ENCODE results near the gene SLC18B1. TPM values are rescaled to one million over a fixed set of nuclear protein-coding genes. Genes with fewer than 3 reads are reported as not detected.
A peak's percentile ranks its signal among the peaks of the same experiment; 100 is the strongest.
"Not testable (repeated sequence)": the region's sequence is repeated elsewhere in the genome, so short reads cannot be mapped to it uniquely, and the experiment has no call there.

Gene SLC18B1
- total RNA-seq, 1 experiment from 2014 or later = 15.8 TPM

GRCh38 chr6:132780770-132781371, 17.6 kb downstream of the SLC18B1 start:
- Histone ChIP-seq H3K4me3 (ENCODE audit: insufficient read depth, low read depth, low read length) (no peak overlapping the region), H3K36me3 (replicated peaks; ENCODE audit: control insufficient read depth, insufficient read depth, low read length) (peaks cover 2% of the 10 kb centered on the region), H3K27me3 (ENCODE audit: control insufficient read depth, insufficient read depth, low read length) (no peaks in the 10 kb centered on the region)
- DNase-seq = no peak

GRCh38 chr6:132777881-132778280, 20.6 kb downstream of the SLC18B1 start:
- not testable (repeated sequence) for H3K4me3 ChIP-seq (ENCODE audit: insufficient read depth, low read depth, low read length); H3K27me3 ChIP-seq (ENCODE audit: control insufficient read depth, insufficient read depth, low read length); DNase-seq; H3K36me3 ChIP-seq (replicated peaks; ENCODE audit: control insufficient read depth, insufficient read depth, low read length)

- Histone ChIP-seq H3K27me3 (ENCODE audit: control insufficient read depth, insufficient read depth, low read length) (no peaks in the 10 kb centered on the region), H3K4me3 (ENCODE audit: insufficient read depth, low read depth, low read length) (peak overlapping the region; percentile 19), H3K36me3 (replicated peaks; ENCODE audit: control insufficient read depth, insufficient read depth, low read length) (peaks cover 3% of the 10 kb centered on the region; the same call in 1 of the 2 replicates)
- peak; percentile 49 for DNase-seq
Measured at GRCh38 chr6:132768051-132768517, 30.4 kb downstream of the SLC18B1 start.

GRCh38 chr6:132765560-132765959, 32.9 kb downstream of the SLC18B1 start:
- no peak for DNase-seq
- H3K27me3 ChIP-seq (ENCODE audit: control insufficient read depth, insufficient read depth, low read length) = no peaks in the 10 kb centered on the region
- no peaks in the 10 kb centered on the region; the same call in 1 of the 2 replicates for H3K36me3 ChIP-seq (replicated peaks; ENCODE audit: control insufficient read depth, insufficient read depth, low read length)
- no peak overlapping the region for H3K4me3 ChIP-seq (ENCODE audit: insufficient read depth, low read depth, low read length)

- DNase-seq = peak; percentile 10
- H3K36me3 ChIP-seq (replicated peaks; ENCODE audit: control insufficient read depth, insufficient read depth, low read length) = no peaks in the 10 kb centered on the region
- no peak overlapping the region for H3K4me3 ChIP-seq (ENCODE audit: insufficient read depth, low read depth, low read length)
Measured at GRCh38 chr6:132764370-132764769, 34.1 kb downstream of the SLC18B1 start.

GRCh38 chr6:132763269-132763668, 35.2 kb downstream of the SLC18B1 start:
- no peak for DNase-seq
- H3K36me3 ChIP-seq (replicated peaks; ENCODE audit: control insufficient read depth, insufficient read depth, low read length) = no peaks in the 10 kb centered on the region
- no peak overlapping the region for H3K4me3 ChIP-seq (ENCODE audit: insufficient read depth, low read depth, low read length)
- H3K27me3 ChIP-seq (ENCODE audit: control insufficient read depth, insufficient read depth, low read length) = no peaks in the 10 kb centered on the region

More at GRCh38 chr6:132764370-132764769, 34.1 kb downstream of the SLC18B1 start:
- no peaks in the 10 kb centered on the region for H3K27me3 ChIP-seq (ENCODE audit: control insufficient read depth, insufficient read depth, low read length)

- no peak for DNase-seq
- H3K27me3 ChIP-seq (ENCODE audit: control insufficient read depth, insufficient read depth, low read length) = no peaks in the 10 kb centered on the region
- H3K36me3 ChIP-seq (replicated peaks; ENCODE audit: control insufficient read depth, insufficient read depth, low read length) = no peaks in the 10 kb centered on the region
- no peak overlapping the region for H3K4me3 ChIP-seq (ENCODE audit: insufficient read depth, low read depth, low read length)
Measured at GRCh38 chr6:132760256-132760655, 38.2 kb downstream of the SLC18B1 start.

- no peaks in the 10 kb centered on the region for H3K36me3 ChIP-seq (replicated peaks; ENCODE audit: control insufficient read depth, insufficient read depth, low read length)
- H3K4me3 ChIP-seq (ENCODE audit: insufficient read depth, low read depth, low read length) = no peak overlapping the region
- H3K27me3 ChIP-seq (ENCODE audit: control insufficient read depth, insufficient read depth, low read length) = no peaks in the 10 kb centered on the region
- DNase-seq = no peak
Measured at GRCh38 chr6:132758689-132759088, 39.7 kb downstream of the SLC18B1 start.

GRCh38 chr6:132752255-132752654, 46.2 kb downstream of the SLC18B1 start:
- Histone ChIP-seq H3K4me3 (ENCODE audit: insufficient read depth, low read depth, low read length) (no peak overlapping the region), H3K27me3 (ENCODE audit: control insufficient read depth, insufficient read depth, low read length) (no peaks in the 10 kb centered on the region), H3K36me3 (replicated peaks; ENCODE audit: control insufficient read depth, insufficient read depth, low read length) (no peaks in the 10 kb centered on the region)
- no peak for DNase-seq

GRCh38 chr6:132751828-132752227, 46.6 kb downstream of the SLC18B1 start:
- no peak overlapping the region for H3K4me3 ChIP-seq (ENCODE audit: insufficient read depth, low read depth, low read length)
- no peak for DNase-seq
- no peaks in the 10 kb centered on the region for H3K27me3 ChIP-seq (ENCODE audit: control insufficient read depth, insufficient read depth, low read length)
- no peaks in the 10 kb centered on the region for H3K36me3 ChIP-seq (replicated peaks; ENCODE audit: control insufficient read depth, insufficient read depth, low read length)

- no peak for DNase-seq
- no peaks in the 10 kb centered on the region for H3K27me3 ChIP-seq (ENCODE audit: control insufficient read depth, insufficient read depth, low read length)
- no peaks in the 10 kb centered on the region for H3K36me3 ChIP-seq (replicated peaks; ENCODE audit: control insufficient read depth, insufficient read depth, low read length)
Measured at GRCh38 chr6:132751306-132751705, 47.1 kb downstream of the SLC18B1 start.

GRCh38 chr6:132750455-132751248, 47.8 kb downstream of the SLC18B1 start:
- Histone ChIP-seq H3K4me3 (ENCODE audit: insufficient read depth, low read depth, low read length) (no peak overlapping the region), H3K27me3 (ENCODE audit: control insufficient read depth, insufficient read depth, low read length) (no peaks in the 10 kb centered on the region), H3K36me3 (replicated peaks; ENCODE audit: control insufficient read depth, insufficient read depth, low read length) (no peaks in the 10 kb centered on the region)
- no peak for DNase-seq

More at GRCh38 chr6:132751306-132751705, 47.1 kb downstream of the SLC18B1 start:
- no peak overlapping the region for H3K4me3 ChIP-seq (ENCODE audit: insufficient read depth, low read depth, low read length)

- Histone ChIP-seq H3K36me3 (replicated peaks; ENCODE audit: control insufficient read depth, insufficient read depth, low read length) (no peaks in the 10 kb centered on the region), H3K27me3 (ENCODE audit: control insufficient read depth, insufficient read depth, low read length) (no peaks in the 10 kb centered on the region), H3K4me3 (ENCODE audit: insufficient read depth, low read depth, low read length) (no peak overlapping the region)
- DNase-seq = no peak
Measured at GRCh38 chr6:132749111-132749510, 49.3 kb downstream of the SLC18B1 start.

GRCh38 chr6:132748446-132748845, 50.0 kb downstream of the SLC18B1 start:
- no peak for DNase-seq
- no peaks in the 10 kb centered on the region for H3K27me3 ChIP-seq (ENCODE audit: control insufficient read depth, insufficient read depth, low read length)
- no peak overlapping the region for H3K4me3 ChIP-seq (ENCODE audit: insufficient read depth, low read depth, low read length)
- no peaks in the 10 kb centered on the region for H3K36me3 ChIP-seq (replicated peaks; ENCODE audit: control insufficient read depth, insufficient read depth, low read length)

- Histone ChIP-seq H3K36me3 (replicated peaks; ENCODE audit: control insufficient read depth, insufficient read depth, low read length) (no peaks in the 10 kb centered on the region), H3K4me3 (ENCODE audit: insufficient read depth, low read depth, low read length) (no peak overlapping the region), H3K27me3 (ENCODE audit: control insufficient read depth, insufficient read depth, low read length) (no peaks in the 10 kb centered on the region)
- no peak for DNase-seq
Measured at GRCh38 chr6:132746048-132746447, 52.4 kb downstream of the SLC18B1 start.
